SJCRH30 (cell line): ENCODE measurements around the gene RHAG. TPM values are rescaled to one million over a fixed set of nuclear protein-coding genes. Genes with fewer than 3 reads are reported as not detected.
"Not testable (repeated sequence)": the region's sequence is repeated elsewhere in the genome, so short reads cannot be mapped to it uniquely, and the experiment has no call there.

Source experiments
- DNase-seq, 2 experiments: peaks; one replicate each; pipeline ENCODE4 v3.0.0-alpha.2; 2015 to 2020
- H3K27ac ChIP-seq: fragments of 250-450 bp; sonication (Bioruptor Pico); 2 replicates; pipeline ENCODE4 v1.5.1; 2020; ENCODE audit warnings: mild to moderate bottlenecking, moderate library complexity
- H3K27me3 ChIP-seq: fragments of 250-450 bp; sonication (Bioruptor Pico); 2 replicates; pipeline ENCODE4 v1.5.1; 2020; ENCODE audit warnings: mild to moderate bottlenecking, moderate library complexity
- H3K36me3 ChIP-seq: fragments of 250-450 bp; sonication (Bioruptor Pico); 2 replicates; pipeline ENCODE4 v1.5.1; 2020; ENCODE audit warnings: mild to moderate bottlenecking, moderate library complexity
- H3K4me1 ChIP-seq: fragments of 250-450 bp; sonication (Bioruptor Pico); 2 replicates; pipeline ENCODE4 v1.5.1; 2020; ENCODE audit warnings: mild to moderate bottlenecking, moderate library complexity
- H3K4me3 ChIP-seq: fragments of 250-450 bp; sonication (Bioruptor Pico); 2 replicates; pipeline ENCODE4 v1.5.1; 2020; ENCODE audit warnings: mild to moderate bottlenecking, moderate library complexity
- H3K9me3 ChIP-seq: fragments of 250-450 bp; sonication (Bioruptor Pico); replicated peaks from 2 replicates; pipeline ENCODE4 v1.5.1; 2020; ENCODE audit warnings: mild to moderate bottlenecking, moderate library complexity
- total RNA-seq: library from RNA; depleted of rRNA; stranded (reverse); fragments of >200 nt; shearing (Covaris generic); gene quantifications from 2 replicates; pipeline ENCODE4 v1.2.3, GENCODE V29; 2014; rRNA removed

Gene RHAG
- total RNA-seq: not detected in 2 replicates

- Histone ChIP-seq H3K4me1 (no peaks in the 10 kb centered on the region), H3K9me3 (no peaks in the 10 kb centered on the region), H3K27me3 (no peaks in the 10 kb centered on the region), H3K36me3 (no peaks in the 10 kb centered on the region), H3K27ac (no peak within 1 kb of the TSS), H3K4me3 (no peak within 1 kb of the TSS)
- peak in 1 of 2 experiments; percentile 3 for DNase-seq
Measured at GRCh38 chr6:49636713-49637349, at the start of gene RHAG. Gene RHAG (minus strand): TSS chr6:49636839. CDS start chr6:49636812, 27 bp downstream.

GRCh38 chr6:49676671-49677281, 40.1 kb upstream of the RHAG start:
- Histone ChIP-seq H3K27me3 (no peaks in the 10 kb centered on the region), H3K4me1 (no peaks in the 10 kb centered on the region), H3K27ac (no peak overlapping the region), H3K4me3 (no peak overlapping the region), H3K9me3 (no peaks in the 10 kb centered on the region), H3K36me3 (no peaks in the 10 kb centered on the region)
- peak; percentile 1 to 4 for DNase-seq

- Histone ChIP-seq H3K4me3 (no peak overlapping the region), H3K9me3 (no peaks in the 10 kb centered on the region), H3K4me1 (no peaks in the 10 kb centered on the region), H3K36me3 (no peaks in the 10 kb centered on the region), H3K27me3 (no peaks in the 10 kb centered on the region), H3K27ac (no peak overlapping the region)
- no peak for DNase-seq
Measured at GRCh38 chr6:49675816-49676215, 39.2 kb upstream of the RHAG start.

- Histone ChIP-seq H3K27ac (no peak overlapping the region), H3K4me3 (no peak overlapping the region)
- DNase-seq: no peak
Measured at GRCh38 chr6:49668083-49668511, 31.5 kb upstream of the RHAG start.

GRCh38 chr6:49666930-49667757, 30.5 kb upstream of the RHAG start:
- Histone ChIP-seq H3K36me3 (no peaks in the 10 kb centered on the region), H3K9me3 (no peaks in the 10 kb centered on the region), H3K27ac (no peak overlapping the region), H3K4me3 (no peak overlapping the region), H3K27me3 (no peaks in the 10 kb centered on the region), H3K4me1 (no peaks in the 10 kb centered on the region; the same call in 1 of the 2 replicates)
- DNase-seq: no peak

More at GRCh38 chr6:49668083-49668511, 31.5 kb upstream of the RHAG start:
- Histone ChIP-seq H3K36me3 (no peaks in the 10 kb centered on the region), H3K4me1 (no peaks in the 10 kb centered on the region; the same call in 1 of the 2 replicates), H3K27me3 (no peaks in the 10 kb centered on the region), H3K9me3 (no peaks in the 10 kb centered on the region)

- DNase-seq: no peak
- Histone ChIP-seq H3K9me3 (no peaks in the 10 kb centered on the region), H3K36me3 (no peaks in the 10 kb centered on the region), H3K27ac (no peak overlapping the region), H3K27me3 (no peaks in the 10 kb centered on the region), H3K4me3 (no peak overlapping the region), H3K4me1 (no peaks in the 10 kb centered on the region; the same call in 1 of the 2 replicates)
Measured at GRCh38 chr6:49666480-49666879, 29.8 kb upstream of the RHAG start.

GRCh38 chr6:49664817-49665216, 28.2 kb upstream of the RHAG start:
- no peaks in the 10 kb centered on the region for H3K27me3 ChIP-seq
- H3K27ac ChIP-seq: no peak overlapping the region
- no peaks in the 10 kb centered on the region; the same call in 1 of the 2 replicates for H3K4me1 ChIP-seq
- H3K36me3 ChIP-seq: no peaks in the 10 kb centered on the region
- no peak overlapping the region for H3K4me3 ChIP-seq
- H3K9me3 ChIP-seq: no peaks in the 10 kb centered on the region
- no peak for DNase-seq

- H3K27ac ChIP-seq, H3K4me3 ChIP-seq, H3K4me1 ChIP-seq, H3K27me3 ChIP-seq, DNase-seq, H3K36me3 ChIP-seq, H3K9me3 ChIP-seq: not testable (repeated sequence)
Measured at GRCh38 chr6:49664054-49664453, 27.4 kb upstream of the RHAG start.

- H3K27me3 ChIP-seq: no peaks in the 10 kb centered on the region
- no peak overlapping the region for H3K4me3 ChIP-seq
- H3K36me3 ChIP-seq: no peaks in the 10 kb centered on the region
- no peak overlapping the region for H3K27ac ChIP-seq
- no peaks in the 10 kb centered on the region for H3K9me3 ChIP-seq
- H3K4me1 ChIP-seq: no peaks in the 10 kb centered on the region; the same call in 1 of the 2 replicates
- no peak for DNase-seq
Measured at GRCh38 chr6:49662892-49663261, 26.2 kb upstream of the RHAG start.

GRCh38 chr6:49662231-49662891, 25.7 kb upstream of the RHAG start:
- Histone ChIP-seq H3K27ac (no peak overlapping the region), H3K4me3 (no peak overlapping the region), H3K36me3 (no peaks in the 10 kb centered on the region), H3K27me3 (no peaks in the 10 kb centered on the region), H3K4me1 (no peaks in the 10 kb centered on the region), H3K9me3 (no peaks in the 10 kb centered on the region)
- DNase-seq: peak in 1 of 2 experiments; percentile 8

- no peaks in the 10 kb centered on the region for H3K36me3 ChIP-seq
- no peak for DNase-seq
- H3K4me3 ChIP-seq: no peak overlapping the region
- no peaks in the 10 kb centered on the region for H3K9me3 ChIP-seq
- no peaks in the 10 kb centered on the region for H3K4me1 ChIP-seq
- H3K27ac ChIP-seq: no peak overlapping the region
- no peaks in the 10 kb centered on the region for H3K27me3 ChIP-seq
Measured at GRCh38 chr6:49653942-49654341, 17.3 kb upstream of the RHAG start.

GRCh38 chr6:49653438-49653837, 16.8 kb upstream of the RHAG start:
- Histone ChIP-seq H3K9me3 (no peaks in the 10 kb centered on the region), H3K27me3 (no peaks in the 10 kb centered on the region), H3K27ac (no peak overlapping the region), H3K4me1 (no peaks in the 10 kb centered on the region), H3K4me3 (no peak overlapping the region), H3K36me3 (no peaks in the 10 kb centered on the region)
- no peak for DNase-seq

GRCh38 chr6:49651239-49651638, 14.6 kb upstream of the RHAG start:
- no peaks in the 10 kb centered on the region for H3K4me1 ChIP-seq
- no peak overlapping the region for H3K27ac ChIP-seq
- H3K4me3 ChIP-seq: no peak overlapping the region
- no peak for DNase-seq
- no peaks in the 10 kb centered on the region for H3K9me3 ChIP-seq
- H3K27me3 ChIP-seq: no peaks in the 10 kb centered on the region
- no peaks in the 10 kb centered on the region for H3K36me3 ChIP-seq

GRCh38 chr6:49649988-49650387, 13.3 kb upstream of the RHAG start:
- H3K9me3 ChIP-seq: no peaks in the 10 kb centered on the region
- no peak for DNase-seq
- H3K4me3 ChIP-seq: no peak overlapping the region
- no peak overlapping the region for H3K27ac ChIP-seq
- H3K36me3 ChIP-seq: no peaks in the 10 kb centered on the region
- no peaks in the 10 kb centered on the region for H3K4me1 ChIP-seq
- H3K27me3 ChIP-seq: no peaks in the 10 kb centered on the region

GRCh38 chr6:49648036-49648435, 11.4 kb upstream of the RHAG start:
- Histone ChIP-seq H3K4me1 (no peaks in the 10 kb centered on the region), H3K27ac (no peak overlapping the region), H3K4me3 (no peak overlapping the region), H3K9me3 (no peaks in the 10 kb centered on the region), H3K27me3 (no peaks in the 10 kb centered on the region), H3K36me3 (no peaks in the 10 kb centered on the region)
- no peak for DNase-seq
